ENCODE data around the gene HLX. TPM values are rescaled to one million over a fixed set of nuclear protein-coding genes. Genes with fewer than 3 reads are reported as not detected.

Gene HLX
- total RNA-seq, 1 donor from 2014 or later = not detected

- DNase-seq (ENCODE audit: low spot score) = no peak
- H3K27me3 ChIP-seq = no peaks in the 10 kb centered on the region
- no peaks in the 10 kb centered on the region for H3K36me3 ChIP-seq
- no peaks in the 10 kb centered on the region for H3F3A ChIP-seq (ENCODE audit: low read depth)
- no peaks in the 10 kb centered on the region for H3K79me2 ChIP-seq (ENCODE audit: low read depth)
- Mint-ChIP-seq H3K4me1 (no peaks in the 10 kb centered on the region), H3K27me3 (ENCODE audit: insufficient read depth, low read depth) (peaks cover 13% of the 10 kb centered on the region), H3K4me3 (no peak overlapping the region), H3K27ac (no peak overlapping the region), H3K9me3 (no peaks in the 10 kb centered on the region), H3K36me3 (no peaks in the 10 kb centered on the region)
- H3K9ac ChIP-seq = no peak overlapping the region
- H4K20me1 ChIP-seq (ENCODE audit: low read depth) = no peaks in the 10 kb centered on the region
- H3K4me2 ChIP-seq = no peak overlapping the region
- no peak overlapping the region for H3K4me3 ChIP-seq
- no peak overlapping the region for H3K27ac ChIP-seq
- no peaks in the 10 kb centered on the region for H3K4me1 ChIP-seq
- no peak for TF ChIP-seq EZH2phosphoT487 (IDR thresholded peaks at IDR 0.05)
- peak; percentile 52 for TF ChIP-seq CTCF (IDR thresholded peaks at IDR 0.05)
- no peak overlapping the region for H2AFZ ChIP-seq (replicated peaks)
- no peaks in the 10 kb centered on the region for H3K9me3 ChIP-seq (ENCODE audit: low read depth)
Observed at GRCh38 chr1:220908757-220909156, 29.5 kb downstream of the HLX start.

GRCh38 chr1:220910021-220910420, 30.8 kb downstream of the HLX start:
- no peak for TF ChIP-seq EZH2phosphoT487 (IDR thresholded peaks at IDR 0.05)
- no peak for TF ChIP-seq EZH2 (IDR thresholded peaks at IDR 0.05)
- no peak for TF ChIP-seq CTCF (IDR thresholded peaks at IDR 0.05)

GRCh38 chr1:220914283-220915116, 35.3 kb downstream of the HLX start:
- Histone ChIP-seq H3K79me2 (ENCODE audit: low read depth) (no peaks in the 10 kb centered on the region), H4K20me1 (ENCODE audit: low read depth) (no peaks in the 10 kb centered on the region), H2AFZ (replicated peaks) (no peak overlapping the region), H3K27ac (no peak overlapping the region), H3K4me3 (no peak overlapping the region), H3K27me3 (no peaks in the 10 kb centered on the region), H3K4me2 (no peak overlapping the region), H3K9me3 (ENCODE audit: low read depth) (no peaks in the 10 kb centered on the region), H3K36me3 (no peaks in the 10 kb centered on the region), H3K9ac (no peak overlapping the region), H3F3A (ENCODE audit: low read depth) (no peaks in the 10 kb centered on the region), H3K4me1 (peaks cover 5% of the 10 kb centered on the region)
- Mint-ChIP-seq H3K4me1 (no peaks in the 10 kb centered on the region), H3K27ac (no peak overlapping the region), H3K4me3 (no peak overlapping the region), H3K9me3 (no peaks in the 10 kb centered on the region), H3K36me3 (no peaks in the 10 kb centered on the region), H3K27me3 (ENCODE audit: insufficient read depth, low read depth) (peaks cover 8% of the 10 kb centered on the region)
- TF ChIP-seq EZH2 (IDR thresholded peaks at IDR 0.05) = no peak
- TF ChIP-seq EZH2phosphoT487 (IDR thresholded peaks at IDR 0.05) = no peak
- no peak for TF ChIP-seq CTCF (IDR thresholded peaks at IDR 0.05)
- DNase-seq (ENCODE audit: low spot score) = no peak

More at GRCh38 chr1:220910021-220910420, 30.8 kb downstream of the HLX start:
- Mint-ChIP-seq H3K36me3 (no peaks in the 10 kb centered on the region), H3K4me3 (no peak overlapping the region), H3K4me1 (no peaks in the 10 kb centered on the region), H3K27me3 (ENCODE audit: insufficient read depth, low read depth) (peaks cover 10% of the 10 kb centered on the region), H3K9me3 (no peaks in the 10 kb centered on the region), H3K27ac (no peak overlapping the region)
- Histone ChIP-seq H3K4me3 (no peak overlapping the region), H4K20me1 (ENCODE audit: low read depth) (no peaks in the 10 kb centered on the region), H3K4me2 (no peak overlapping the region), H3K9me3 (ENCODE audit: low read depth) (no peaks in the 10 kb centered on the region), H2AFZ (replicated peaks) (no peak overlapping the region), H3K4me1 (no peaks in the 10 kb centered on the region), H3F3A (ENCODE audit: low read depth) (no peaks in the 10 kb centered on the region), H3K9ac (no peak overlapping the region), H3K36me3 (no peaks in the 10 kb centered on the region), H3K27me3 (no peaks in the 10 kb centered on the region), H3K27ac (no peak overlapping the region), H3K79me2 (ENCODE audit: low read depth) (no peaks in the 10 kb centered on the region)
- no peak for DNase-seq (ENCODE audit: low spot score)

All from neural progenitor cell (in vitro differentiated cells).